Neural cell (in vitro differentiated cells): ENCODE measurements around the gene P3H2. TPM values are rescaled to one million over a fixed set of nuclear protein-coding genes. Genes with fewer than 3 reads are reported as not detected.

Experiments used
- H2AFZ ChIP-seq: fragments of 200-600, 300-800 bp; sonication (generic), shearing (Covaris generic); 2 replicates; pipeline ENCODE4 v1.6.0; 2014; ENCODE audit warnings: low read depth, mild to moderate bottlenecking, antibody characterized with exemption, low read length, moderate library complexity
- H3F3A ChIP-seq: fragments of 200-600 bp; shearing (Covaris generic); 2 replicates; pipeline ENCODE4 v1.6.1; 2016; ENCODE audit warnings: mild to moderate bottlenecking, moderate library complexity, mixed read lengths, antibody characterized with exemption, low read length; ENCODE audit not compliant: insufficient read depth, poor library complexity, severe bottlenecking
- H3K27ac ChIP-seq: fragments of 200-600, 300-800 bp; sonication (generic), shearing (Covaris generic); 2 replicates; pipeline ENCODE4 v1.5.1; 2014; ENCODE audit warnings: mild to moderate bottlenecking, low read length, moderate library complexity
- H3K27me3 ChIP-seq: fragments of 300-800, 200-600 bp; sonication (generic), shearing (Covaris generic); 2 replicates; pipeline ENCODE4 v1.6.0; 2014; ENCODE audit warnings: mild to moderate bottlenecking, low read depth, low read length, moderate library complexity; ENCODE audit not compliant: insufficient read depth
- H3K36me3 ChIP-seq: fragments of 300-800, 200-600 bp; sonication (generic), shearing (Covaris generic); 2 replicates; pipeline ENCODE4 v1.5.1; 2014; ENCODE audit warnings: mild to moderate bottlenecking, antibody characterized with exemption, low read length, moderate library complexity; ENCODE audit not compliant: insufficient read depth
- H3K4me2 ChIP-seq: fragments of 300-800, 200-600 bp; sonication (generic), shearing (Covaris generic); 2 replicates; pipeline ENCODE4 v1.6.0; 2014; ENCODE audit warnings: mild to moderate bottlenecking, low read length
- H3K4me3 ChIP-seq: fragments of 300-800, 200-600 bp; sonication (generic), shearing (Covaris generic); 2 replicates; pipeline ENCODE4 v1.5.1; 2014; ENCODE audit warnings: mild to moderate bottlenecking, low read length, moderate library complexity
- H3K79me2 ChIP-seq: fragments of 200-600 bp; shearing (Covaris generic); replicated peaks from 2 replicates; pipeline ENCODE4 v1.6.0; 2014; ENCODE audit warnings: mild to moderate bottlenecking, low read length, moderate library complexity; ENCODE audit not compliant: insufficient read depth
- H3K9ac ChIP-seq: fragments of 300-800, 200-600 bp; sonication (generic), shearing (Covaris generic); 2 replicates; pipeline ENCODE4 v1.6.1; 2016; ENCODE audit warnings: mild to moderate bottlenecking, low read length, mixed read lengths
- H3K9me2 ChIP-seq: fragments of 200-600 bp; shearing (Covaris generic); 2 replicates; pipeline ENCODE4 v1.6.1; 2016; ENCODE audit warnings: mild to moderate bottlenecking, low read length, mixed read lengths; ENCODE audit not compliant: insufficient read depth
- H3K9me3 ChIP-seq: fragments of 200-600, 300-800 bp; sonication (generic), shearing (Covaris generic); 2 replicates; pipeline ENCODE4 v1.6.1; 2016; ENCODE audit warnings: mild to moderate bottlenecking, mixed run types, low read length, moderate library complexity, mixed read lengths
- H4K20me1 ChIP-seq: fragments of 200-600 bp; shearing (Covaris generic); 2 replicates; pipeline ENCODE4 v1.6.1; 2016; ENCODE audit warnings: mild to moderate bottlenecking, mixed run types; ENCODE audit not compliant: insufficient read depth
- CTCF ChIP-seq: fragments of 450-650 bp; IDR thresholded peaks from 2 replicates; pipeline ENCODE4 v1.5.1; 2014; ENCODE audit warnings: antibody characterized with exemption, mild to moderate bottlenecking, moderate library complexity; ENCODE audit not compliant: poor library complexity, severe bottlenecking
- EP300 ChIP-seq: fragments of 450-650 bp; conservative IDR thresholded peaks from 2 replicates; pipeline ENCODE4 v1.6.1; 2014; ENCODE audit warnings: antibody characterized with exemption, mild to moderate bottlenecking, moderate library complexity; ENCODE audit not compliant: poor library complexity, severe bottlenecking
- EZH2 ChIP-seq: fragments of 200-600, 300-800 bp; shearing (Covaris generic), sonication (generic); IDR thresholded peaks from 2 replicates; pipeline ENCODE4 v1.6.1; 2014; ENCODE audit warnings: antibody characterized with exemption, low read length, borderline replicate concordance, mild to moderate bottlenecking; ENCODE audit not compliant: insufficient read depth, poor library complexity, severe bottlenecking
- MXI1 ChIP-seq: fragments of 450-650 bp; conservative IDR thresholded peaks from 2 replicates; pipeline ENCODE4 v1.6.1; 2014; ENCODE audit warnings: antibody characterized with exemption, mild to moderate bottlenecking; ENCODE audit not compliant: poor library complexity, severe bottlenecking
- POLR2AphosphoS5 ChIP-seq: IDR thresholded peaks from 2 replicates; pipeline ENCODE4 v1.6.1; 2012
- RAD21 ChIP-seq: fragments of 450-650 bp; conservative IDR thresholded peaks from 2 replicates; pipeline ENCODE4 v1.6.1; 2014; ENCODE audit warnings: antibody characterized with exemption, mild to moderate bottlenecking, moderate library complexity
- REST ChIP-seq: IDR thresholded peaks from 2 replicates; pipeline ENCODE4 v1.6.1; 2012; ENCODE audit warnings: borderline replicate concordance
- SMC3 ChIP-seq: fragments of 450-650 bp; conservative IDR thresholded peaks from 2 replicates; pipeline ENCODE4 v1.6.1; 2014; ENCODE audit warnings: antibody characterized with exemption, mild to moderate bottlenecking, moderate library complexity; ENCODE audit not compliant: poor library complexity
- TAF1 ChIP-seq: IDR thresholded peaks from 2 replicates; pipeline ENCODE4 v1.6.1; 2012; ENCODE audit warnings: low read depth
- polyA plus RNA-seq: library from polyadenylated mRNA; depleted of rRNA; stranded (reverse); fragments of >200 nt; gene quantifications from 2 replicates; pipeline ENCODE4 v1.2.3, GENCODE V29; 2014

P3H2 gene
- polyA plus RNA-seq, 1 donor from 2014 or later: 0.68 TPM

- Histone ChIP-seq H3K4me2 (no peak overlapping the region), H3K9me3 (no peaks in the 10 kb centered on the region), H3K4me3 (no peak overlapping the region), H3K27me3 (no peaks in the 10 kb centered on the region), H4K20me1 (no peaks in the 10 kb centered on the region), H3K79me2 (no peaks in the 10 kb centered on the region), H3K27ac (no peak overlapping the region), H2AFZ (no peak overlapping the region), H3K9me2 (no peaks in the 10 kb centered on the region), H3F3A (no peaks in the 10 kb centered on the region), H3K36me3 (no peaks in the 10 kb centered on the region), H3K9ac (no peak overlapping the region)
- TF ChIP-seq POLR2AphosphoS5 (no peak), TAF1 (no peak), RAD21 (no peak), CTCF (no peak), SMC3 (no peak), MXI1 (no peak), EP300 (no peak), EZH2 (no peak), REST (no peak)
Observed at GRCh38 chr3:189981668-189982067, 139.0 kb downstream of the P3H2 start.

GRCh38 chr3:189978753-189979152, 141.9 kb downstream of the P3H2 start:
- Histone ChIP-seq H3K27me3 (no peaks in the 10 kb centered on the region), H3K4me3 (no peak overlapping the region), H3K36me3 (no peaks in the 10 kb centered on the region), H3K27ac (no peak overlapping the region), H3K4me2 (no peak overlapping the region), H3K79me2 (no peaks in the 10 kb centered on the region), H4K20me1 (no peaks in the 10 kb centered on the region), H3K9me2 (no peaks in the 10 kb centered on the region), H3F3A (no peaks in the 10 kb centered on the region), H2AFZ (no peak overlapping the region), H3K9ac (no peak overlapping the region), H3K9me3 (no peaks in the 10 kb centered on the region)
- TF ChIP-seq POLR2AphosphoS5 (no peak), EZH2 (no peak), EP300 (no peak), CTCF (no peak), REST (no peak), TAF1 (no peak), SMC3 (no peak)
